Endothelial cell of umbilical vein (primary cell): Measurements from ENCODE around the gene KLHL30. TPM values are rescaled to one million over a fixed set of nuclear protein-coding genes. Genes with fewer than 3 reads are reported as not detected.

Experiments used
- BruUV-seq: library from RNA; stranded (reverse); fragments of 400-500 nt; replicated peaks from 2 replicates; lab custom pipeline; 2021; lab: Mats Ljungman, UMichigan
- CTCF ChIA-PET: fragments of 300-600, 350-600 bp; sonication (Branson Sonifier 250); formaldehyde crosslinking; loops from one replicate; lab custom pipeline; 2021; ENCODE audit warnings: antibody characterized with exemption, inconsistent platforms; lab: Charles Lee
- POLR2A ChIA-PET: fragments of 300-600, 350-600 bp; sonication (Branson Sonifier 250); formaldehyde crosslinking; loops from one replicate; lab custom pipeline; 2021; ENCODE audit warnings: antibody characterized with exemption, inconsistent platforms; lab: Charles Lee
- DNase-seq: peaks from one replicate; pipeline ENCODE4 v3.0.0-alpha.2; 2011; ENCODE audit warnings: low read depth, low spot score
- FAIRE-seq: peaks from 2 replicates; lab custom pipeline; 2011; peaks lifted over from hg19 to GRCh38; lab: Jason Lieb, UNC
- H2AFZ ChIP-seq: 2 replicates; pipeline ENCODE4 v1.6.0; 2012; ENCODE audit warnings: low read depth, low read length, control low read depth, inconsistent platforms
- H3K27ac ChIP-seq: 2 replicates; pipeline ENCODE4 v1.5.1; 2011; ENCODE audit warnings: low read depth, mild to moderate bottlenecking, control low read depth, low read length, moderate library complexity; ENCODE audit not compliant: insufficient read depth
- H3K27me3 ChIP-seq, 2 experiments: 2 replicates each; pipeline versions ENCODE4 v1.6.0 to v1.6.1; 2011; ENCODE audit warnings: low read length in 2 of 2, mixed read lengths in 1 of 2; ENCODE audit not compliant: control insufficient read depth in 2 of 2, insufficient read depth in 2 of 2
- H3K36me3 ChIP-seq, 2 experiments: 2 replicates in 1 of 2; 3 replicates in 1 of 2; pipeline ENCODE4 v1.5.1; 2011; ENCODE audit warnings: low read length in 2 of 2, mild to moderate bottlenecking in 1 of 2, moderate library complexity in 1 of 2; ENCODE audit not compliant: control insufficient read depth in 2 of 2, insufficient read depth in 2 of 2; ENCODE audit errors: extremely low read depth in 1 of 2
- H3K4me1 ChIP-seq: 3 replicates; pipeline ENCODE4 v1.5.1; 2011; ENCODE audit warnings: mild to moderate bottlenecking, low read length; ENCODE audit not compliant: control insufficient read depth, insufficient read depth; ENCODE audit errors: extremely low read depth
- H3K4me2 ChIP-seq: 2 replicates; pipeline ENCODE4 v1.6.1; 2011; ENCODE audit warnings: low read length, control low read depth, mixed read lengths; ENCODE audit not compliant: insufficient read depth
- H3K4me3 ChIP-seq, 3 experiments: fragments of 200-600 bp in 1 of 3; sonication (generic), shearing (Covaris generic) in 1 of 3; replicated peaks in 1 of 3; 2 replicates each; pipeline ENCODE4 v1.5.1; 2011 to 2016; ENCODE audit warnings: control low read depth in 3 of 3, low read length in 3 of 3, mild to moderate bottlenecking in 2 of 3, inconsistent platforms in 1 of 3, low read depth in 1 of 3, moderate library complexity in 1 of 3; ENCODE audit not compliant: insufficient read depth in 1 of 3
- H3K79me2 ChIP-seq: 2 replicates; pipeline ENCODE4 v1.6.0; 2012; ENCODE audit warnings: low read length, inconsistent platforms; ENCODE audit not compliant: control insufficient read depth, insufficient read depth
- H3K9ac ChIP-seq: replicated peaks from 2 replicates; pipeline ENCODE3; 2011; ENCODE audit warnings: low read length, control low read depth; ENCODE audit not compliant: insufficient read depth; ENCODE audit errors: extremely low read depth
- H3K9me1 ChIP-seq: replicated peaks from 3 replicates; pipeline ENCODE4 v1.6.0; 2011; ENCODE audit warnings: mild to moderate bottlenecking, low read length; ENCODE audit not compliant: control insufficient read depth, insufficient read depth; ENCODE audit errors: extremely low read depth
- H3K9me3 ChIP-seq: replicated peaks from 2 replicates; pipeline ENCODE4 v1.5.1; 2012; ENCODE audit warnings: low read length, inconsistent platforms; ENCODE audit not compliant: control insufficient read depth, insufficient read depth
- H4K20me1 ChIP-seq: replicated peaks from 2 replicates; pipeline ENCODE3; 2011; ENCODE audit warnings: mild to moderate bottlenecking, low read length; ENCODE audit not compliant: control insufficient read depth, insufficient read depth; ENCODE audit errors: extremely low read depth
- EZH2 ChIP-seq: IDR thresholded peaks from 2 replicates; pipeline ENCODE4 v1.6.1; 2012; ENCODE audit warnings: borderline replicate concordance, low read depth, mild to moderate bottlenecking, moderate library complexity, low read length, inconsistent platforms; ENCODE audit not compliant: severe bottlenecking
- FOS ChIP-seq: IDR thresholded peaks from 2 replicates; pipeline ENCODE4 v1.6.1; 2011; ENCODE audit warnings: mild to moderate bottlenecking, low read length, moderate library complexity, borderline replicate concordance; ENCODE audit not compliant: insufficient read depth
- GATA2 ChIP-seq: IDR thresholded peaks from 2 replicates; pipeline ENCODE4 v1.7.0; 2011; ENCODE audit warnings: low read depth, mild to moderate bottlenecking, moderate library complexity, mixed read lengths, low read length; ENCODE audit not compliant: insufficient read length, insufficient read depth
- JUN ChIP-seq: IDR thresholded peaks from 2 replicates; pipeline ENCODE4 v1.6.1; 2011; ENCODE audit warnings: borderline replicate concordance, low read depth; ENCODE audit not compliant: insufficient read length, insufficient read depth
- MYC ChIP-seq: IDR thresholded peaks from one replicate; pipeline ENCODE4 v1.6.1; 2011; ENCODE audit warnings: mild to moderate bottlenecking, low read depth, low read length
- POLR2A ChIP-seq: IDR thresholded peaks from 2 replicates; pipeline ENCODE4 v1.6.1; 2012; ENCODE audit warnings: low read depth, mild to moderate bottlenecking, control low read depth, low read length
- POLR2AphosphoS5 ChIP-seq: IDR thresholded peaks from 2 replicates; pipeline ENCODE4 v1.6.1; 2012; ENCODE audit warnings: low read depth, mild to moderate bottlenecking, control low read depth, low read length, moderate library complexity; ENCODE audit not compliant: insufficient read depth
- dilution Hi-C: fragments of 300-500 bp; cut with MboI; formaldehyde crosslinking; loops from one replicate; pipeline ENCODE4 v1.15.0; 2019; ENCODE audit warnings: low sequenced_read_pairs; ENCODE audit not compliant: extremely low pct_ligation_motif_present
- intact Hi-C: fragments of 100-400 bp; cut with micrococcal nuclease; formaldehyde crosslinking; loops from one replicate; pipeline ENCODE4 v1.10.0; 2022
- polyA plus RNA-seq, 4 experiments: library from polyadenylated mRNA; depleted of rRNA in 3 of 4; stranded (reverse) in 3 of 4; unstranded in 1 of 4; fragments of >200 nt; gene quantifications; 2 replicates each; pipeline versions ENCODE4 v1.2.1 to v1.2.3, GENCODE V29; 2011 to 2012; ENCODE audit warnings: missing spikeins in 1 of 4
- total RNA-seq: library from RNA; stranded (reverse); gene quantifications from 2 replicates; pipeline ENCODE4 v1.2.3, GENCODE V29; 2021
- TF ChIP-seq, protein P1 (sequence below), 2 donors: IDR thresholded peaks; 1 replicate in 1 of 2; 2 replicates in 1 of 2; pipeline ENCODE4 v1.5.1; 2011; ENCODE audit warnings: low read length in 2 of 2, mild to moderate bottlenecking in 2 of 2, moderate library complexity in 2 of 2, control low read depth in 1 of 2, inconsistent platforms in 1 of 2, low read depth in 1 of 2; ENCODE audit not compliant: insufficient read depth in 1 of 2; ENCODE audit errors: extremely low read depth in 1 of 2
- TF ChIP-seq, protein P2 (sequence below): IDR thresholded peaks from 2 replicates; pipeline ENCODE4 v1.6.1; 2011; ENCODE audit not compliant: insufficient read depth, insufficient read length

The KLHL30 gene
- total and polyA plus RNA-seq, 2 donors (not counting 3 experiments of a cell fraction or from before 2014, with no cell fraction given), result not detected

DNA sequence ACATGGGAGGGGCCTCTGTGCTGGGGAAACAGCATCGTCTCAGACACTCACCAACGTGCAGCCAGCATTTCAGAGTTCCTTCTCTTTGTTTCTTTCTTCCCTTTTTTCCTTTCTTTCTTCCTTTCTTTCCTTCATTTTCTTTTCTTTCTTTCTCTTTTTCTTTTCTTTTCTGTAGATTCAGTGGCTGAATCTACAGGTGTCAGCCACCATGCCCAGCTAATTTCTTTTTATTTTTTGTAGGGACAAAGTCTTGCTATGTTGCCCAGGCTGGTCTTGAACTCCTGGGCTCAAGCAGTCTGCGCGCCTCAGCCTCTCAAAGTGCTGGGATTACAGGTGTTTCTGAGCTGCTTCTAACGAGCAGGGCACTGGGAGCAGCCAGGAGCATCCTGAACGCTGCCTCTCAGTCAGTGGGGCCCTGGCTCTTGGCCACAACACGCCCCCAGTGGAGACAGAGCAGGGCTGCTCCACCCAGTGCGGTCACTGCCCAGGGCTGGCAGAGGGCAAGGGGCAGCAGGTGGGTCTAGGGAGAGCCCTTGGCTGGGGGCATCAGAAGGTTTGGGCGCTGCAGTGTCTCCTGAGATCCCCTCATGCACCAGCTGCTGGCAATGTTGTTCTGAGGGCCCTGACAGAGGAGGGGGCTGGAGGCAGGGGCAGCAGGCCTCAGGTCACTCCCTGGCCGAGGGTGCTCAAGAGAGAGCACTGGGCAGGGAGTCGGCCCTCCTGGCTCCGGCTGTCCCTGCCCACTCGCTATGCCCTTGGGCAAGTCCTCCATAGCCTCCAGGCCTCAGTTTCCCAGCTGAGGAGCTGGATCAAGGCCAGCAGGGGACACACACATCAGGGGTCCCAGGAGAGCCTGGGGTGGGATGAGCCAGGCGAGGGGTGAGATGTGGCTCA is 4.7 kb upstream of the KLHL30 start:
- no peak for DNase-seq
- no peaks in the 10 kb centered on the region for H3K36me3 ChIP-seq
- no peaks in the 10 kb centered on the region for H3K27me3 ChIP-seq
- no peaks in the 10 kb centered on the region for H3K79me2 ChIP-seq
- no peaks in the 10 kb centered on the region for H3K9me3 ChIP-seq
- H3K4me3 ChIP-seq, result no peak overlapping the region
- dilution Hi-C loops, result no loop called here
- no peak overlapping the region for H2AFZ ChIP-seq
- H3K27ac ChIP-seq, result no peak overlapping the region
- intact Hi-C loops, result no loop called here
- no peaks in the 10 kb centered on the region for H3K4me1 ChIP-seq
- CTCF ChIA-PET, result no interaction called here
- H3K9me1 ChIP-seq, result no peaks in the 10 kb centered on the region
- FAIRE-seq, result no peak
- BruUV-seq, result no TSS peak
- no peak for TF ChIP-seq POLR2AphosphoS5
- TF ChIP-seq POLR2A, result no peak
- TF ChIP-seq MYC, result no peak
- TF ChIP-seq EZH2, result no peak
- no peak for TF ChIP-seq JUN
- TF ChIP-seq, protein P1, sequence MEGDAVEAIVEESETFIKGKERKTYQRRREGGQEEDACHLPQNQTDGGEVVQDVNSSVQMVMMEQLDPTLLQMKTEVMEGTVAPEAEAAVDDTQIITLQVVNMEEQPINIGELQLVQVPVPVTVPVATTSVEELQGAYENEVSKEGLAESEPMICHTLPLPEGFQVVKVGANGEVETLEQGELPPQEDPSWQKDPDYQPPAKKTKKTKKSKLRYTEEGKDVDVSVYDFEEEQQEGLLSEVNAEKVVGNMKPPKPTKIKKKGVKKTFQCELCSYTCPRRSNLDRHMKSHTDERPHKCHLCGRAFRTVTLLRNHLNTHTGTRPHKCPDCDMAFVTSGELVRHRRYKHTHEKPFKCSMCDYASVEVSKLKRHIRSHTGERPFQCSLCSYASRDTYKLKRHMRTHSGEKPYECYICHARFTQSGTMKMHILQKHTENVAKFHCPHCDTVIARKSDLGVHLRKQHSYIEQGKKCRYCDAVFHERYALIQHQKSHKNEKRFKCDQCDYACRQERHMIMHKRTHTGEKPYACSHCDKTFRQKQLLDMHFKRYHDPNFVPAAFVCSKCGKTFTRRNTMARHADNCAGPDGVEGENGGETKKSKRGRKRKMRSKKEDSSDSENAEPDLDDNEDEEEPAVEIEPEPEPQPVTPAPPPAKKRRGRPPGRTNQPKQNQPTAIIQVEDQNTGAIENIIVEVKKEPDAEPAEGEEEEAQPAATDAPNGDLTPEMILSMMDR (IDR thresholded peaks at IDR 0.05; ENCODE audit: extremely low read depth in 1 of 2, insufficient read depth in 1 of 2, low read depth in 1 of 2, low read length in 2 of 2), result no peak
- TF ChIP-seq, protein P2, sequence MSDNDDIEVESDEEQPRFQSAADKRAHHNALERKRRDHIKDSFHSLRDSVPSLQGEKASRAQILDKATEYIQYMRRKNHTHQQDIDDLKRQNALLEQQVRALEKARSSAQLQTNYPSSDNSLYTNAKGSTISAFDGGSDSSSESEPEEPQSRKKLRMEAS, result no peak
- TF ChIP-seq FOS, result no peak
- TF ChIP-seq GATA2, result no peak
- H4K20me1 ChIP-seq, result no peaks in the 10 kb centered on the region
- POLR2A ChIA-PET, result no interaction called here
- no peak overlapping the region for H3K9ac ChIP-seq
- H3K4me2 ChIP-seq, result no peak overlapping the region
